Activated CD4-positive, alpha-beta T cell treated with anti-CD3 and anti-CD28 coated beads for 36 hours (primary cell): ENCODE data around the gene ZSCAN16. TPM values are rescaled to one million over a fixed set of nuclear protein-coding genes. Genes with fewer than 3 reads are reported as not detected.
"Not testable (repeated sequence)": the region's sequence is repeated elsewhere in the genome, so short reads cannot be mapped to it uniquely, and the experiment has no call there.

ENCODE experiments used
- ATAC-seq: fragments of 200-7000 bp; cut with Tn5 transposase; one replicate; pipeline ENCODE4 v1.10.0; 2021; ENCODE audit warnings: mild to moderate bottlenecking, moderate library complexity
- CTCF ChIA-PET: fragments of 350-600 bp; sonication (Branson Sonifier 250); formaldehyde crosslinking; loops from one replicate; lab custom pipeline; 2021; ENCODE audit warnings: antibody characterized with exemption; lab: Charles Lee
- POLR2A ChIA-PET: fragments of 350-600 bp; sonication (Branson Sonifier 250); formaldehyde crosslinking; loops from one replicate; lab custom pipeline; 2021; ENCODE audit warnings: antibody characterized with exemption, inconsistent platforms; lab: Charles Lee
- DNase-seq: peaks from one replicate; pipeline ENCODE4 v3.0.0-alpha.2; 2020
- H3K27ac Mint-ChIP-seq: one replicate; pipeline ENCODE4 v1.8.0; 2021; ENCODE audit warnings: mixed read lengths
- H3K27me3 Mint-ChIP-seq: one replicate; pipeline ENCODE4 v1.8.0; 2021; ENCODE audit warnings: mixed read lengths
- H3K36me3 Mint-ChIP-seq: one replicate; pipeline ENCODE4 v1.8.0; 2021; ENCODE audit warnings: low read depth, mixed read lengths
- H3K4me1 Mint-ChIP-seq: one replicate; pipeline ENCODE4 v1.8.0; 2021; ENCODE audit warnings: mixed read lengths
- H3K4me3 Mint-ChIP-seq: one replicate; pipeline ENCODE4 v1.8.0; 2021; ENCODE audit warnings: mild to moderate bottlenecking, moderate library complexity, mixed read lengths
- H3K9me3 Mint-ChIP-seq: one replicate; pipeline ENCODE4 v1.8.0; 2021; ENCODE audit warnings: low read depth, mixed read lengths
- intact Hi-C, 2 experiments: fragments of 100-400 bp; cut with DNase I in 1 of 2; cut with micrococcal nuclease in 1 of 2; formaldehyde crosslinking; loops; one replicate each; pipeline versions ENCODE4 v1.14.2 to v1.15.1; 2022 to 2024; cut with DNase I, micrococcal nuclease
- total RNA-seq, 2 experiments: library from RNA; stranded (reverse); gene quantifications; one replicate each; pipeline ENCODE4 v1.2.3, GENCODE V29; 2021

Gene ZSCAN16
- total RNA-seq, 2 experiments from 2014 or later = 2.1 to 2.6 TPM

GRCh38 chr6:28102699-28103098 is 21.7 kb upstream of the ZSCAN16 start:
- H3K36me3 Mint-ChIP-seq, H3K9me3 Mint-ChIP-seq, H3K27me3 Mint-ChIP-seq, DNase-seq, intact Hi-C loops, ATAC-seq, H3K4me1 Mint-ChIP-seq, POLR2A ChIA-PET, H3K4me3 Mint-ChIP-seq, CTCF ChIA-PET: not testable (repeated sequence)
- H3K27ac Mint-ChIP-seq = peak overlapping the region; percentile 42

GRCh38 chr6:28104392-28105244 is 19.8 kb upstream of the ZSCAN16 start:
- H3K27me3 Mint-ChIP-seq = peaks cover 4% of the 10 kb centered on the region
- peak overlapping the region; percentile 82 for H3K4me3 Mint-ChIP-seq
- ChIA-PET CTCF (interaction anchor here (0.7 to 1.0 kb wide), 13 partner anchors 8 to 1282 kb away, joined by 3 to 5 read pairs (median 3); partner anchors contain the start of gene ZSCAN26), POLR2A (interaction anchor here (0.5 to 1.0 kb wide), 5 partner anchors 25 to 285 kb away, joined by 3 to 4 read pairs (median 3); partner anchors contain the start of gene ZNF165)
- peaks cover 3% of the 10 kb centered on the region for H3K9me3 Mint-ChIP-seq
- H3K4me1 Mint-ChIP-seq = peaks cover 9% of the 10 kb centered on the region
- intact Hi-C loops = loop anchor here (1.0 kb wide), 3 partner anchors 23 to 32 kb away; partner anchors contain the start of gene ZNF165 (in 1 of the 2)
- H3K27ac Mint-ChIP-seq = peak overlapping the region; percentile 90
- ATAC-seq = peak; percentile 100
- peak; percentile 91 for DNase-seq
- H3K36me3 Mint-ChIP-seq = no peaks in the 10 kb centered on the region

DNA sequence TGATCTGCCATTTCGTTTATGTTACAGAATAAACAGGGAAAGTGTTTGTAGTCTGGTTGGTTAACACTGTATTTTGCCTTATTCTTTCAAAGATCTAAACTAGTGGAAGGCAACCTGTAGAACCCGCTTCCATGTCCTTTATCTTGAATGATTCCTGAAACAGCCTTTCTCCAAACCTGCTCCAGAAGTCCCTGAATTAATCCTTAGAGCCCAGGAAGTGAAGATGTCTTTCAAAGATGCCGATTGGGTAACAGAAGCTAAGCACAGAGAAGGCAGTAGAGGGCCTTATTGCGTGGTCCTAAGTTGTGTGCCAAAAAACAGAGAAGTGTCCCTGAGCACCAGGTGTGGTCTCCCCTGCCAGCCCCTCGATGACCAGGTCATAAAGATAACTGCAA is 19.2 kb upstream of the ZSCAN16 start:
- H3K36me3 Mint-ChIP-seq = no peaks in the 10 kb centered on the region
- no peaks in the 10 kb centered on the region for H3K27me3 Mint-ChIP-seq
- intact Hi-C loops = no loop called here
- ATAC-seq (no peak), DNase-seq (no peak)
- ChIA-PET POLR2A (interaction anchor here (0.5 to 0.9 kb wide), 4 partner anchors 31 to 384 kb away, joined by 3 to 4 read pairs (median 3); no protein-coding TSS in a partner anchor), CTCF (interaction anchor here (0.7 to 1.0 kb wide), 9 partner anchors 18 to 335 kb away, joined by 3 to 5 read pairs (median 3); no protein-coding TSS in a partner anchor)
- peak overlapping the region; percentile 82 for H3K4me3 Mint-ChIP-seq
- H3K4me1 Mint-ChIP-seq = peaks cover 9% of the 10 kb centered on the region
- peak overlapping the region; percentile 90 for H3K27ac Mint-ChIP-seq
- H3K9me3 Mint-ChIP-seq = peaks cover 3% of the 10 kb centered on the region

DNA sequence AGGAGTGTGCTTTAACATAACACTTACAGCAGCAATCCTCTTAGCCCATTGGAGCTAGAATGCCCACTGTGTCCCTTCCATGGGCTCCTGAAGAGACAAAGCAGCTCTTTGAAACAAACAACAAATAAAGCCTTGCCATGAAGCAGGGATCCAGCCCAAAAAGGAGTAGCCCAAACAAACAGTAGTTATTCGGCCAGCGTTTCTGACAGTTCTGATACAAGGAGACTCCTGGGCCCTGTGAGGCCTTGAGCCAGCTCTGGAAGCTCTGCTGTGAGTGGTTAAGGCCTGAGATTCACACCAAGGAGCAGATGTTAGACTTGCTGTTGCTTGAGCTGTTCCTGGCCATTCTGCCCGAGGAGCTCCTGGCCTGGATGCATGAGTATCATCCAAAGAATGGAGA is 16.9 kb upstream of the ZSCAN16 start:
- Mint-ChIP-seq H3K9me3 (peaks cover 3% of the 10 kb centered on the region), H3K27me3 (no peaks in the 10 kb centered on the region), H3K36me3 (no peaks in the 10 kb centered on the region), H3K4me3 (no peak overlapping the region), H3K27ac (no peak overlapping the region), H3K4me1 (peaks cover 9% of the 10 kb centered on the region)
- DNase-seq (no peak), ATAC-seq (no peak)
- ChIA-PET CTCF (interaction anchor here (1.0 kb wide), 1 partner anchor 9 kb away, joined by 3 read pairs; no protein-coding TSS in a partner anchor), POLR2A (no interaction called here)
- intact Hi-C loops = no loop called here

DNA sequence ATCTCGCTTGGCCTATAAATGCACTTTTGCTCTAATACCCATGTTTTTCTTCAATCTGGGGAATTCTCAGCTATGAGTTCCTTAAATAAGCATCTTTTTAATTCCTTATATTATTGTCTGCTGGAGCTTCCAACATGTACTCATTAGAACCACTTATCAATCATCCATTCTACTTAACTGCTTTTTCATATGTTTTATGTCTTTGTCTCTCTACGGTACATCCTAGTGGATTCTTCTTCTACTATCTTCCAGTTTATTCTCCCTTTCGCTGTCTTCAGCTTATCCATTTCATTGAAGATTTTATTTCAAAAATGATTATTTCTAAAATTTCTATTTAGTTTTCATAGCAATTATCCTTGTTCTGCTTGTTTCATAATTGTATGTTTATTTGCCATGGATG is 12.4 kb upstream of the ZSCAN16 start:
- ChIA-PET POLR2A (no interaction called here), CTCF (interaction anchor here (0.7 to 2.1 kb wide), 2 partner anchors 216 to 244 kb away, joined by 3 to 9 read pairs; no protein-coding TSS in a partner anchor)
- DNase-seq = no peak
- Mint-ChIP-seq H3K36me3 (peaks cover 24% of the 10 kb centered on the region), H3K27ac (no peak overlapping the region), H3K4me3 (no peak overlapping the region), H3K4me1 (no peaks in the 10 kb centered on the region), H3K9me3 (no peaks in the 10 kb centered on the region), H3K27me3 (no peaks in the 10 kb centered on the region)
- intact Hi-C loops = no loop called here
- no peak for ATAC-seq

GRCh38 chr6:28115799-28116198 is 8.6 kb upstream of the ZSCAN16 start:
- POLR2A ChIA-PET = no interaction called here
- Mint-ChIP-seq H3K27ac (no peak overlapping the region), H3K4me3 (no peak overlapping the region)

GRCh38 chr6:28117386-28118050 is 6.9 kb upstream of the ZSCAN16 start:
- Mint-ChIP-seq H3K9me3 (no peaks in the 10 kb centered on the region), H3K27ac (no peak overlapping the region), H3K4me3 (no peak overlapping the region), H3K27me3 (no peaks in the 10 kb centered on the region), H3K36me3 (peaks cover 47% of the 10 kb centered on the region), H3K4me1 (no peaks in the 10 kb centered on the region)
- intact Hi-C loops = no loop called here
- POLR2A ChIA-PET = no interaction called here
- no peak for ATAC-seq
- CTCF ChIA-PET = no interaction called here
- DNase-seq = no peak

More at GRCh38 chr6:28115799-28116198, 8.6 kb upstream of the ZSCAN16 start:
- ATAC-seq (no peak), DNase-seq (no peak)
- no peaks in the 10 kb centered on the region for H3K9me3 Mint-ChIP-seq
- no peaks in the 10 kb centered on the region for H3K4me1 Mint-ChIP-seq
- H3K27me3 Mint-ChIP-seq = no peaks in the 10 kb centered on the region
- intact Hi-C loops = no loop called here
- CTCF ChIA-PET = interaction anchor here (0.6 kb wide), 1 partner anchor 1002 kb away, joined by 3 read pairs; no protein-coding TSS in a partner anchor
- peaks cover 42% of the 10 kb centered on the region for H3K36me3 Mint-ChIP-seq

DNA sequence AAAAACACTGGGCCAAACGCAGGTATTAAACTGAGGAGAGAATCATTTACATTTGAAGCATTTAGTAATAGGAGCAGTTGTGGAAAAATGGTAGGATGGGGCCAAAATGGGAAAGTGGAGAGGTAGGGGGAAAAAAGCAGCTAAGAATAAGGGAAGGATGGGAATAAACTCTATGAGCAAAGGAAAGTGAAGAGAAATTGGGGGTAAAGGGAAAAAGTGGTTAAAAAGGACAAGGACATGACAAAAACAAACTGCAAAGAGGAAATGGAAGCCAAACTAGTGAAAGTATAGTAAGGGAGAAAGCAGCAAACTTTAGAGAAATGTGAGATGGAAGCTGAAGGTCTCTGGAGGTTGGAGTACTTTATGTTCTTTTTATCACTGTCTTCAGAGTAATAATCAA is 6.2 kb upstream of the ZSCAN16 start:
- POLR2A ChIA-PET = no interaction called here
- peaks cover 2% of the 10 kb centered on the region for H3K4me1 Mint-ChIP-seq

GRCh38 chr6:28121876-28122275 is 2.5 kb upstream of the ZSCAN16 start:
- no peak overlapping the region for H3K4me3 Mint-ChIP-seq
- DNase-seq = no peak
- intact Hi-C loops = no loop called here
- H3K4me1 Mint-ChIP-seq = peaks cover 27% of the 10 kb centered on the region
- no peak overlapping the region for H3K27ac Mint-ChIP-seq
- no peak for ATAC-seq
- no peaks in the 10 kb centered on the region for H3K9me3 Mint-ChIP-seq
- CTCF ChIA-PET = no interaction called here
- H3K27me3 Mint-ChIP-seq = no peaks in the 10 kb centered on the region
- POLR2A ChIA-PET = no interaction called here
- peaks cover 39% of the 10 kb centered on the region for H3K36me3 Mint-ChIP-seq

More for the DNA sequence above, 6.2 kb upstream of the ZSCAN16 start:
- no peaks in the 10 kb centered on the region for H3K9me3 Mint-ChIP-seq
- DNase-seq = no peak
- intact Hi-C loops = no loop called here
- no peak for ATAC-seq
- H3K27me3 Mint-ChIP-seq = no peaks in the 10 kb centered on the region
- CTCF ChIA-PET = interaction anchor here (0.6 kb wide), 1 partner anchor 142 kb away, joined by 3 read pairs; no protein-coding TSS in a partner anchor
- H3K4me3 Mint-ChIP-seq = no peak overlapping the region
- H3K27ac Mint-ChIP-seq = no peak overlapping the region
- H3K36me3 Mint-ChIP-seq = peaks cover 51% of the 10 kb centered on the region

DNA sequence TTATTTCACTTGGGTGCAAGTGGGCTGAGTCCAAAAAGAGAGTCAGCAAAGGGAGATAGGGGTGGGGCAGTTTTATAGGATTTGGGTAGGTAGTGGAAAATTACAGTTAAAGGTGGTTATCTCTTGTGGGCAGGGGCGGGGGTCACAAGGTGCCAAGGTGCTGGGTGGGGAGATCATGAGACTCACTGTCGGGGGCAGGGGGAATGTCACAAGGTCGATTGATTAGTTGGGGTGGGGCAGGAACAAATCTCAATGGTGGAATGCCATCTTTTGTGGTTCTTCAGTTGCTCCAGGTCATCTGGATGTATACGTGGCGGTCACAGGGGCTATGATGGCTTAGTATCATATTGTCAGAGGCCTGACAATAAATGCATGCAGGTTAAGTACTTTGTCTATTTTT is 2.1 kb upstream of the ZSCAN16 start:
- peaks cover 40% of the 10 kb centered on the region for H3K36me3 Mint-ChIP-seq
- DNase-seq, POLR2A ChIA-PET, intact Hi-C loops, H3K27me3 Mint-ChIP-seq, ATAC-seq, H3K9me3 Mint-ChIP-seq, H3K4me3 Mint-ChIP-seq, CTCF ChIA-PET, H3K27ac Mint-ChIP-seq: not testable (repeated sequence)
- peaks cover 31% of the 10 kb centered on the region for H3K4me1 Mint-ChIP-seq

- peaks cover 42% of the 10 kb centered on the region for H3K36me3 Mint-ChIP-seq
- POLR2A ChIA-PET = interaction anchor here (1.2 kb wide), 1 partner anchor 12 kb away, joined by 3 read pairs; no protein-coding TSS in a partner anchor
- H3K4me1 Mint-ChIP-seq = peaks cover 45% of the 10 kb centered on the region
- no peaks in the 10 kb centered on the region for H3K9me3 Mint-ChIP-seq
- intact Hi-C loops = loop anchor here (1.0 kb wide), 5 partner anchors 11 to 462 kb away; partner anchors contain the start of genes ZKSCAN3 (in 1 of the 2), ZKSCAN8 (in 1 of the 2) and ZSCAN12 (in 1 of the 2)
- peak overlapping the region; percentile 91 for H3K27ac Mint-ChIP-seq
- DNase-seq (no peak), ATAC-seq (peak; percentile 24)
- H3K27me3 Mint-ChIP-seq = no peaks in the 10 kb centered on the region
- H3K4me3 Mint-ChIP-seq = peak overlapping the region; percentile 89
- CTCF ChIA-PET = interaction anchor here (0.5 to 3.4 kb wide), 4 partner anchors 16 to 231 kb away, joined by 3 to 14 read pairs (median 6); partner anchors contain the start of gene ZKSCAN8
Measured at GRCh38 chr6:28124971-28125353, 553 bp downstream of the ZSCAN16 start.
